Neural cell (in vitro differentiated cells): Measurements from ENCODE around the gene ARL5A. TPM values are rescaled to one million over a fixed set of nuclear protein-coding genes. Genes with fewer than 3 reads are reported as not detected.

ENCODE experiments used
- H2AFZ ChIP-seq: fragments of 200-600, 300-800 bp; sonication (generic), shearing (Covaris generic); 2 replicates; pipeline ENCODE4 v1.6.0; 2014; ENCODE audit warnings: low read depth, mild to moderate bottlenecking, antibody characterized with exemption, low read length, moderate library complexity
- H3F3A ChIP-seq: fragments of 200-600 bp; shearing (Covaris generic); 2 replicates; pipeline ENCODE4 v1.6.1; 2016; ENCODE audit warnings: mild to moderate bottlenecking, moderate library complexity, mixed read lengths, antibody characterized with exemption, low read length; ENCODE audit not compliant: insufficient read depth, poor library complexity, severe bottlenecking
- H3K27ac ChIP-seq: fragments of 200-600, 300-800 bp; sonication (generic), shearing (Covaris generic); 2 replicates; pipeline ENCODE4 v1.5.1; 2014; ENCODE audit warnings: mild to moderate bottlenecking, low read length, moderate library complexity
- H3K27me3 ChIP-seq: fragments of 300-800, 200-600 bp; sonication (generic), shearing (Covaris generic); 2 replicates; pipeline ENCODE4 v1.6.0; 2014; ENCODE audit warnings: mild to moderate bottlenecking, low read depth, low read length, moderate library complexity; ENCODE audit not compliant: insufficient read depth
- H3K36me3 ChIP-seq: fragments of 300-800, 200-600 bp; sonication (generic), shearing (Covaris generic); 2 replicates; pipeline ENCODE4 v1.5.1; 2014; ENCODE audit warnings: mild to moderate bottlenecking, antibody characterized with exemption, low read length, moderate library complexity; ENCODE audit not compliant: insufficient read depth
- H3K4me2 ChIP-seq: fragments of 300-800, 200-600 bp; sonication (generic), shearing (Covaris generic); 2 replicates; pipeline ENCODE4 v1.6.0; 2014; ENCODE audit warnings: mild to moderate bottlenecking, low read length
- H3K4me3 ChIP-seq: fragments of 300-800, 200-600 bp; sonication (generic), shearing (Covaris generic); 2 replicates; pipeline ENCODE4 v1.5.1; 2014; ENCODE audit warnings: mild to moderate bottlenecking, low read length, moderate library complexity
- H3K79me2 ChIP-seq: fragments of 200-600 bp; shearing (Covaris generic); replicated peaks from 2 replicates; pipeline ENCODE4 v1.6.0; 2014; ENCODE audit warnings: mild to moderate bottlenecking, low read length, moderate library complexity; ENCODE audit not compliant: insufficient read depth
- H3K9ac ChIP-seq: fragments of 300-800, 200-600 bp; sonication (generic), shearing (Covaris generic); 2 replicates; pipeline ENCODE4 v1.6.1; 2016; ENCODE audit warnings: mild to moderate bottlenecking, low read length, mixed read lengths
- H3K9me2 ChIP-seq: fragments of 200-600 bp; shearing (Covaris generic); 2 replicates; pipeline ENCODE4 v1.6.1; 2016; ENCODE audit warnings: mild to moderate bottlenecking, low read length, mixed read lengths; ENCODE audit not compliant: insufficient read depth
- H3K9me3 ChIP-seq: fragments of 200-600, 300-800 bp; sonication (generic), shearing (Covaris generic); 2 replicates; pipeline ENCODE4 v1.6.1; 2016; ENCODE audit warnings: mild to moderate bottlenecking, mixed run types, low read length, moderate library complexity, mixed read lengths
- H4K20me1 ChIP-seq: fragments of 200-600 bp; shearing (Covaris generic); 2 replicates; pipeline ENCODE4 v1.6.1; 2016; ENCODE audit warnings: mild to moderate bottlenecking, mixed run types; ENCODE audit not compliant: insufficient read depth
- CTCF ChIP-seq: fragments of 450-650 bp; IDR thresholded peaks from 2 replicates; pipeline ENCODE4 v1.5.1; 2014; ENCODE audit warnings: antibody characterized with exemption, mild to moderate bottlenecking, moderate library complexity; ENCODE audit not compliant: poor library complexity, severe bottlenecking
- EP300 ChIP-seq: fragments of 450-650 bp; conservative IDR thresholded peaks from 2 replicates; pipeline ENCODE4 v1.6.1; 2014; ENCODE audit warnings: antibody characterized with exemption, mild to moderate bottlenecking, moderate library complexity; ENCODE audit not compliant: poor library complexity, severe bottlenecking
- EZH2 ChIP-seq: fragments of 200-600, 300-800 bp; shearing (Covaris generic), sonication (generic); IDR thresholded peaks from 2 replicates; pipeline ENCODE4 v1.6.1; 2014; ENCODE audit warnings: antibody characterized with exemption, low read length, borderline replicate concordance, mild to moderate bottlenecking; ENCODE audit not compliant: insufficient read depth, poor library complexity, severe bottlenecking
- MXI1 ChIP-seq: fragments of 450-650 bp; conservative IDR thresholded peaks from 2 replicates; pipeline ENCODE4 v1.6.1; 2014; ENCODE audit warnings: antibody characterized with exemption, mild to moderate bottlenecking; ENCODE audit not compliant: poor library complexity, severe bottlenecking
- POLR2AphosphoS5 ChIP-seq: IDR thresholded peaks from 2 replicates; pipeline ENCODE4 v1.6.1; 2012
- RAD21 ChIP-seq: fragments of 450-650 bp; conservative IDR thresholded peaks from 2 replicates; pipeline ENCODE4 v1.6.1; 2014; ENCODE audit warnings: antibody characterized with exemption, mild to moderate bottlenecking, moderate library complexity
- REST ChIP-seq: IDR thresholded peaks from 2 replicates; pipeline ENCODE4 v1.6.1; 2012; ENCODE audit warnings: borderline replicate concordance
- polyA plus RNA-seq: library from polyadenylated mRNA; depleted of rRNA; stranded (reverse); fragments of >200 nt; gene quantifications from 2 replicates; pipeline ENCODE4 v1.2.3, GENCODE V29; 2014

Gene ARL5A
- polyA plus RNA-seq, 1 donor from 2014 or later, result 48.5 TPM

- Histone ChIP-seq H4K20me1 (no peaks in the 10 kb centered on the region), H3K4me3 (no peak overlapping the region), H3K9ac (no peak overlapping the region), H3K79me2 (no peaks in the 10 kb centered on the region), H3K4me2 (no peak overlapping the region), H3K36me3 (no peaks in the 10 kb centered on the region), H3F3A (no peaks in the 10 kb centered on the region), H3K9me3 (no peaks in the 10 kb centered on the region), H2AFZ (no peak overlapping the region), H3K27ac (no peak overlapping the region), H3K9me2 (no peaks in the 10 kb centered on the region), H3K27me3 (no peaks in the 10 kb centered on the region)
- TF ChIP-seq EP300, result no peak
- no peak for TF ChIP-seq MXI1
- TF ChIP-seq POLR2AphosphoS5, result no peak
- TF ChIP-seq REST, result no peak
- TF ChIP-seq CTCF, result no peak
These were observed 45.7 kb downstream of the ARL5A start for GRCh38 chr2:151782378-151783132.

GRCh38 chr2:151781642-151782041, 46.6 kb downstream of the ARL5A start:
- Histone ChIP-seq H2AFZ (no peak overlapping the region), H3K9me2 (no peaks in the 10 kb centered on the region), H3K79me2 (no peaks in the 10 kb centered on the region), H3K9ac (no peak overlapping the region), H3K4me3 (no peak overlapping the region), H4K20me1 (no peaks in the 10 kb centered on the region), H3F3A (no peaks in the 10 kb centered on the region), H3K36me3 (no peaks in the 10 kb centered on the region), H3K4me2 (no peak overlapping the region), H3K9me3 (no peaks in the 10 kb centered on the region), H3K27me3 (no peaks in the 10 kb centered on the region), H3K27ac (no peak overlapping the region)
- TF ChIP-seq RAD21 (no peak), EZH2 (no peak), REST (no peak), MXI1 (no peak), POLR2AphosphoS5 (no peak), CTCF (no peak)
